Measurements from ENCODE around the gene ADAMTS1.

- TF ChIP-seq, protein P1, sequence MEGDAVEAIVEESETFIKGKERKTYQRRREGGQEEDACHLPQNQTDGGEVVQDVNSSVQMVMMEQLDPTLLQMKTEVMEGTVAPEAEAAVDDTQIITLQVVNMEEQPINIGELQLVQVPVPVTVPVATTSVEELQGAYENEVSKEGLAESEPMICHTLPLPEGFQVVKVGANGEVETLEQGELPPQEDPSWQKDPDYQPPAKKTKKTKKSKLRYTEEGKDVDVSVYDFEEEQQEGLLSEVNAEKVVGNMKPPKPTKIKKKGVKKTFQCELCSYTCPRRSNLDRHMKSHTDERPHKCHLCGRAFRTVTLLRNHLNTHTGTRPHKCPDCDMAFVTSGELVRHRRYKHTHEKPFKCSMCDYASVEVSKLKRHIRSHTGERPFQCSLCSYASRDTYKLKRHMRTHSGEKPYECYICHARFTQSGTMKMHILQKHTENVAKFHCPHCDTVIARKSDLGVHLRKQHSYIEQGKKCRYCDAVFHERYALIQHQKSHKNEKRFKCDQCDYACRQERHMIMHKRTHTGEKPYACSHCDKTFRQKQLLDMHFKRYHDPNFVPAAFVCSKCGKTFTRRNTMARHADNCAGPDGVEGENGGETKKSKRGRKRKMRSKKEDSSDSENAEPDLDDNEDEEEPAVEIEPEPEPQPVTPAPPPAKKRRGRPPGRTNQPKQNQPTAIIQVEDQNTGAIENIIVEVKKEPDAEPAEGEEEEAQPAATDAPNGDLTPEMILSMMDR (IDR thresholded peaks at IDR 0.05) = no peak
- TF ChIP-seq POLR2A (IDR thresholded peaks at IDR 0.05) = no peak
Measured at GRCh38 chr21:26801498-26801897, 43.7 kb downstream of the ADAMTS1 start.

All from right lobe of liver (tissue), 4 donors.